Measurements from ENCODE around the gene ENTHD1.

The ENTHD1 gene

DNA sequence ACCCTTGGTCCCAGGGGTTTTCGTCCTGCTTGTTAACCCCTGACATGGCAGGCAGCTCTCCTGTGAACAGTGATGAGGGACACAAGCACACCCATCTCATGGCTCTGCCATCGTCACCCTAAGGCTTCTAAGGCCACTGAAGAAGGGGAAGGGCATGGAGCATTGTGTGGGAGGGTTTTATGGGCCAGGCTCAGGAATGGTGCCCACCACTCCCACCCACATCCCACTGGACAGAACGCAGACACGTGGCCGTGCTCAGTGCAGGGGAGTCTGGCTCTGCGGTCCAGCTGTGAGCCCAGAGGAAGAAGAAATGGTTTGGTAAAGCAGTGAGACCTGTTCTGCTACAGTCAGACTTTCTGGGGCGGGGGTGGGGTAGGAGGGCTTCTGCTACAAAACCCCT is 193.0 kb downstream of the ENTHD1 start:
- Histone ChIP-seq H3K4me2 (ENCODE audit: low read length) (no peak overlapping the region), H3K9me3 (ENCODE audit: insufficient read depth, low read length) (no peaks in the 10 kb centered on the region), H3K9ac (ENCODE audit: low read length) (no peak overlapping the region), H3K27ac (ENCODE audit: low read length) (no peak overlapping the region), H3K79me2 (ENCODE audit: low read length) (no peaks in the 10 kb centered on the region), H3K4me1 (ENCODE audit: low read length) (no peaks in the 10 kb centered on the region), H4K20me1 (ENCODE audit: insufficient read depth, low read length) (no peaks in the 10 kb centered on the region), H3K27me3 (ENCODE audit: low read depth, low read length) (peaks cover 23% of the 10 kb centered on the region), H3K4me3 (ENCODE audit: low read length) (no peak overlapping the region), H3K36me3 (replicated peaks; ENCODE audit: low read depth, low read length) (no peaks in the 10 kb centered on the region), H2AFZ (ENCODE audit: low read depth, low read length) (no peak overlapping the region)
- no peak for TF ChIP-seq EZH2phosphoT487 (IDR thresholded peaks at IDR 0.05; ENCODE audit: low read depth)
- TF ChIP-seq, protein P1, sequence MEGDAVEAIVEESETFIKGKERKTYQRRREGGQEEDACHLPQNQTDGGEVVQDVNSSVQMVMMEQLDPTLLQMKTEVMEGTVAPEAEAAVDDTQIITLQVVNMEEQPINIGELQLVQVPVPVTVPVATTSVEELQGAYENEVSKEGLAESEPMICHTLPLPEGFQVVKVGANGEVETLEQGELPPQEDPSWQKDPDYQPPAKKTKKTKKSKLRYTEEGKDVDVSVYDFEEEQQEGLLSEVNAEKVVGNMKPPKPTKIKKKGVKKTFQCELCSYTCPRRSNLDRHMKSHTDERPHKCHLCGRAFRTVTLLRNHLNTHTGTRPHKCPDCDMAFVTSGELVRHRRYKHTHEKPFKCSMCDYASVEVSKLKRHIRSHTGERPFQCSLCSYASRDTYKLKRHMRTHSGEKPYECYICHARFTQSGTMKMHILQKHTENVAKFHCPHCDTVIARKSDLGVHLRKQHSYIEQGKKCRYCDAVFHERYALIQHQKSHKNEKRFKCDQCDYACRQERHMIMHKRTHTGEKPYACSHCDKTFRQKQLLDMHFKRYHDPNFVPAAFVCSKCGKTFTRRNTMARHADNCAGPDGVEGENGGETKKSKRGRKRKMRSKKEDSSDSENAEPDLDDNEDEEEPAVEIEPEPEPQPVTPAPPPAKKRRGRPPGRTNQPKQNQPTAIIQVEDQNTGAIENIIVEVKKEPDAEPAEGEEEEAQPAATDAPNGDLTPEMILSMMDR (IDR thresholded peaks at IDR 0.05; ENCODE audit: low read depth, low read length) = no peak

DNA sequence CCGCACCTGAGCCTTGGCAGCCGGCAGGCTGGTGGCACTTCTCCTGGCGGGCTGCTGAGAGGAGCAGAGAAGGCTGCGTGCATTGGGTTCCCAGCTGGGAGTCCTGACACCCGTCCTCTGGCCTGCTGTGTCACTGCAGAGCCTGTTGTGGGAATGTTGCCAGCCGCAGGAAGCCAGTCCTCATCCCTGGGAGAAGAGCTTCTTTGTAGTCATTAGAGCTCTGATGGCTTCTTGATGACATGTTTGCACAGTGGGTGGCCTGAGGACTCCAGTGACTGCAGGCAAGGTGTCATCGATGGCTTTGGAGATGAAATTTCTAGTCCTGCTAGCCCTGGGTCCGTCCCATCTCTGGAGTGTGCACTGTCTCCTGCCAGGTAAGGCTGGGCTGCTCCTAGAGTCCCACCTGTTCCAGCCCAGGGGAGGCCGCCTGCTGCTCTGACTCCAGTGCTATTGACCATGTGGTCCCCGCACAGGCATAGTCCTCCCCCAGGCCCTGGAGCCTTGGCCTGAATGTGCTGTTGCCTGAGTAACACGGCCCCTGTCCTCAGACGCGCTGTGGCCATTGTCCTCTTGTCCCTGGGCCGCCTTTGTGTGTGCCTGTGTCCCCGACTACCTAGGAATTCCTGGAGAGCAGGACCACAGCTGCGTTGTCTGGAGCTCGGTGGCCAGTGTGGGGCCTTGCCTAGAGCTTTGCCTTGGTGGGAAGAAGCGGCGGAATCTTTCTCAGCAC is 193.8 kb downstream of the ENTHD1 start:
- H4K20me1 ChIP-seq (ENCODE audit: insufficient read depth, low read length) = no peaks in the 10 kb centered on the region
- H3K4me1 ChIP-seq (ENCODE audit: low read length) = no peaks in the 10 kb centered on the region
- no peaks in the 10 kb centered on the region for H3K79me2 ChIP-seq (ENCODE audit: low read length)
- peaks cover 25% of the 10 kb centered on the region for H3K27me3 ChIP-seq (ENCODE audit: low read depth, low read length)
- no peak overlapping the region for H3K27ac ChIP-seq (ENCODE audit: low read length)
- H3K4me2 ChIP-seq (ENCODE audit: low read length) = no peak overlapping the region
- no peak for TF ChIP-seq EZH2phosphoT487 (IDR thresholded peaks at IDR 0.05; ENCODE audit: low read depth)
- TF ChIP-seq, protein P1 (IDR thresholded peaks at IDR 0.05; ENCODE audit: low read depth, low read length) = no peak
- H2AFZ ChIP-seq (ENCODE audit: low read depth, low read length) = no peak overlapping the region
- no peak overlapping the region for H3K4me3 ChIP-seq (ENCODE audit: low read length)
- no peaks in the 10 kb centered on the region for H3K9me3 ChIP-seq (ENCODE audit: insufficient read depth, low read length)
- H3K9ac ChIP-seq (ENCODE audit: low read length) = no peak overlapping the region
- H3K36me3 ChIP-seq (replicated peaks; ENCODE audit: low read depth, low read length) = no peaks in the 10 kb centered on the region

DNA sequence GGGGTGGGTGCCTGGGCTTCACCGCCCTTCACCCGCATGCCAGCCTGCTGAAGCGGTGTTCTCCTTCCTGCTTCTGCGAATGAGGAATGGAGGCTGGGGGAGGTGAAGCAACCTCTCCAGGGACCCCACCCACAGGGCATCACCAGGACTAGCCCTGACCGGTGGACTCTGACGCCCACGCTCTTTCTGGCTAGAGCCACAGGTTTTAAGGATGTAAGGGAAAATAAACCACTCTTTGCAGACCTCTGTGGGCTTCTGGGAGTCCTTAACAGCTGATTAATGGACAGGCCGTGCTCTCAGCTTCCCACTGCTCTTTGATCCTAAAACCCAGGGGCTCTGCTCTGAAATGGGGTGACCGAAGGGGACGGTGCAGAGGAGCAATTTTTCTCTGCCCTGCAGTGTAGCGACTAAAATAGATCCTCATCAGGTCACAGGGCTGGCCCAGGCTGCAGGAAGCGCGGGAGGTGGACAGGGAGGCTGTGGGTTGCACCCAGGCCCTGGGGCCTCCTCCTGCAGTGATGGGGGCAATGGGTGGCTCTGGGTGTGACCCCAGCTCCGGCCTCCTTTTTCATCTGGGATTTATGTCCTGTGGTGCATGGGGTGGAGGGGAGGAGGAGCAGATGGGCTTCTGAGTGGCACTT is 195.7 kb downstream of the ENTHD1 start:
- Histone ChIP-seq H3K36me3 (replicated peaks; ENCODE audit: low read depth, low read length) (no peaks in the 10 kb centered on the region), H3K4me1 (ENCODE audit: low read length) (no peaks in the 10 kb centered on the region), H2AFZ (ENCODE audit: low read depth, low read length) (no peak overlapping the region), H3K27me3 (ENCODE audit: low read depth, low read length) (peaks cover 27% of the 10 kb centered on the region), H3K9ac (ENCODE audit: low read length) (no peak overlapping the region), H3K4me2 (ENCODE audit: low read length) (no peak overlapping the region), H4K20me1 (ENCODE audit: insufficient read depth, low read length) (no peaks in the 10 kb centered on the region), H3K4me3 (ENCODE audit: low read length) (no peak overlapping the region), H3K79me2 (ENCODE audit: low read length) (no peaks in the 10 kb centered on the region), H3K27ac (ENCODE audit: low read length) (no peak overlapping the region), H3K9me3 (ENCODE audit: insufficient read depth, low read length) (no peaks in the 10 kb centered on the region)
- no peak for TF ChIP-seq EZH2phosphoT487 (IDR thresholded peaks at IDR 0.05; ENCODE audit: low read depth)
- TF ChIP-seq, protein P1 (IDR thresholded peaks at IDR 0.05; ENCODE audit: low read depth, low read length) = no peak

DNA sequence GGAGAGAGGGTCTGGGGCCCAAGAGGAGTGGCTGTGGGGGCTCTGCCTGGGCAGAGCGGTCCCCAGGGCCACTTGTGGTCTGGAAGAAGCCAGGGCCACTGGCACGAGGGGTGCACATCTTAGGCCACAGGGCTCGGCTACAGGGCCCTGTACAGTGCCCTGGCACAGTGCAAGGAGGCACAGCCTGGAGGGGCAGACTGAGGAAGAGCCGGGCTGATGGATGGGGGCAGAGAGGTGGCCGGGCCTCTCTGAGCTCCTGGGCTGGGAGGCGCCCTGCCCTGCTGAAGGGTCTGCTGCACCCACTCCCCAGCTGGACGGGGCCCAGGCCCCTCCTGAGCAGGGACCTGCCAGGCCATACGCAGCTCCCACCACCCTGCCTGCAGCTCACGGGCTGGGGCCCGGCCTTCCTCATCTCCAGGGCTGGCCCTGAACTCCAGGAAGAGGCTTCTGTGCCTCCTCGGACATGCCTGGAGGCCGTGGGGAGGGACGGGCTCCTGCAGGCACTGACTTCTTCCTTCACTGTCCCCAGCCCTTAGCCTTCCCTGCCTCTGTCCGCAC is 199.5 kb downstream of the ENTHD1 start:
- Histone ChIP-seq H3K9me3 (ENCODE audit: insufficient read depth, low read length) (no peaks in the 10 kb centered on the region), H3K79me2 (ENCODE audit: low read length) (no peaks in the 10 kb centered on the region), H3K27ac (ENCODE audit: low read length) (no peak overlapping the region), H3K36me3 (replicated peaks; ENCODE audit: low read depth, low read length) (no peaks in the 10 kb centered on the region), H3K27me3 (ENCODE audit: low read depth, low read length) (peaks cover 11% of the 10 kb centered on the region; the same call in 1 of the 2 replicates), H4K20me1 (ENCODE audit: insufficient read depth, low read length) (no peaks in the 10 kb centered on the region), H2AFZ (ENCODE audit: low read depth, low read length) (no peak overlapping the region), H3K4me2 (ENCODE audit: low read length) (no peak overlapping the region), H3K4me3 (ENCODE audit: low read length) (no peak overlapping the region), H3K4me1 (ENCODE audit: low read length) (no peaks in the 10 kb centered on the region), H3K9ac (ENCODE audit: low read length) (no peak overlapping the region)
- TF ChIP-seq, protein P1 (IDR thresholded peaks at IDR 0.05; ENCODE audit: low read depth, low read length) = no peak

Data from OCI-LY3 (cell line).